Skeletal muscle satellite cell (primary cell): Measurements from ENCODE around the gene NAPG.
"Not testable (repeated sequence)": the region's sequence is repeated elsewhere in the genome, so short reads cannot be mapped to it uniquely, and the experiment has no call there.

Source experiments
- H3K27me3 ChIP-seq: 2 replicates; pipeline ENCODE4 v1.7.0; 2013; ENCODE audit warnings: low read length; ENCODE audit not compliant: control insufficient read depth, insufficient read depth
- H3K36me3 ChIP-seq: 2 replicates; pipeline ENCODE4 v1.7.0; 2013; ENCODE audit warnings: mild to moderate bottlenecking, control low read depth, low read length; ENCODE audit not compliant: insufficient read depth
- H3K4me1 ChIP-seq: 2 replicates; pipeline ENCODE4 v1.7.0; 2013; ENCODE audit warnings: low read length; ENCODE audit not compliant: control insufficient read depth, insufficient read depth
- H3K4me2 ChIP-seq: 2 replicates; pipeline ENCODE4 v1.7.0; 2013; ENCODE audit warnings: mild to moderate bottlenecking, low read length
- H3K4me3 ChIP-seq: 2 replicates; pipeline ENCODE4 v1.7.0; 2013; ENCODE audit warnings: low read length
- H3K9ac ChIP-seq: 2 replicates; pipeline ENCODE4 v1.7.0; 2013; ENCODE audit warnings: mild to moderate bottlenecking, low read depth, low read length, moderate library complexity
- H3K9me3 ChIP-seq: replicated peaks from 2 replicates; pipeline ENCODE4 v1.7.0; 2013; ENCODE audit warnings: mild to moderate bottlenecking, control low read depth, low read length

NAPG gene

DNA sequence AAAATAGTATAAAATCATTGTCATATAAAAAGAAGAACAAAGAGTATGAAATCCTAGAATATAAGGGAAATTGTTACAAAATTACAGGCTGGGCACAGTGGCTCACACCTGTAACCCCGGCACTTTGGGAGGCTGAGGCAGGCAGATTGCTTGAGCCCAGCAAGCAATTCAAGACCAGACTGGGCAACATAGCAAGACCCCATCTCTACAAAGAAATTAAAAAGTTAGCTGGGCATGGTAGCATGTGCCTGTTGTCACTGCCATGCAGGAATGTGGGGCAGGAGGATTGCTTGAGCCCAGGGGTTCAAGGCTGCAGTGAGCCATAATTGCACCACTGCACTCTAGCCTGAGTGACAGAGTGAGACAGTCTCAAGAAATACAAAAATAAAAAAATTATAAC lies 44.8 kb downstream of the NAPG start:
- H3K36me3 ChIP-seq, result no peaks in the 10 kb centered on the region
- H3K9me3 ChIP-seq, result no peaks in the 10 kb centered on the region
- no peak overlapping the region for H3K4me3 ChIP-seq
- no peak overlapping the region for H3K4me2 ChIP-seq
- no peaks in the 10 kb centered on the region for H3K4me1 ChIP-seq
- no peaks in the 10 kb centered on the region for H3K27me3 ChIP-seq
- H3K9ac ChIP-seq, result no peak overlapping the region

DNA sequence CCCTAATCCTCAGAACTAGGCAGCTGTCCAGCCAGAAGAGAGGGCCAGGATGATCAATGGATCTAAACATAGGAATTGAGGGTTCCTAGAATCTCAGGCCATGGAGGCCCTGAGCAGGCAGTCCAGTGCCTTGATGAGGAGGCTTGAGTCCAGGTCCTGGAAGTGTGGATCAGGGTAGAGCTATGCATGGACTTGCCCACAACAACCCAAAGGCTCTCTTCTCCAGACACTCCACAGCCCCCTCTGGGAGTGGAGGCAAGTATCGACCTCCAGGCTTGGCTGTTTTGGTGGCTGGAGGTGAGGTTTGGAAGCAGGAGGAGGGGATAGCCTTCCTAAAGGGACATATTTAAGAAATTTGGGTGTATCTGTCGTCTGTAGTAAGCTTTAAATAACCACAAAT lies 45.7 kb downstream of the NAPG start:
- Histone ChIP-seq H3K36me3 (no peaks in the 10 kb centered on the region), H3K4me3 (no peak overlapping the region), H3K4me2 (no peak overlapping the region), H3K27me3 (no peaks in the 10 kb centered on the region), H3K4me1 (no peaks in the 10 kb centered on the region), H3K9ac (no peak overlapping the region), H3K9me3 (no peaks in the 10 kb centered on the region)

DNA sequence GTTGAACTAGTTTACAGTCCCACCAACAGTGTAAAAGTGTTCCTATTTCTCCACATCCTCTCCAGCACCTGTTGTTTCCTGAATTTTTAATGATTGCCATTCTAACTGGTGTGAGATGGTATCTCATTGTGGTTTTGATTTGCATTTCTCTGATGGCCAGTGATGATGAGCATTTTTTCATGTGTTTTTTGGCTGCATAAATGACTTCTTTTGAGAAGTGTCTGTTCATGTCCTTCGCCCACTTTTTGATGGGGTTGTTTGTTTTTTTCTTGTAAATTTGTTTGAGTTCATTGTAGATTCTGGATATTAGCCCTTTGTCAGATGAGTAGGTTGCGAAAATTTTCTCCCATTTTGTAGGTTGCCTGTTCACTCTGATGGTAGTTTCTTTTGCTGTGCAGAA lies 47.4 kb downstream of the NAPG start:
- not testable (repeated sequence) for H3K9ac ChIP-seq, H3K4me1 ChIP-seq, H3K36me3 ChIP-seq, H3K9me3 ChIP-seq, H3K4me3 ChIP-seq, H3K4me2 ChIP-seq, H3K27me3 ChIP-seq

- not testable (repeated sequence) for H3K9ac ChIP-seq, H3K4me2 ChIP-seq, H3K4me1 ChIP-seq, H3K36me3 ChIP-seq, H3K9me3 ChIP-seq, H3K27me3 ChIP-seq, H3K4me3 ChIP-seq
These were observed 48.6 kb downstream of the NAPG start for GRCh38 chr18:10574412-10574811.

GRCh38 chr18:10577842-10578572 lies 52.2 kb downstream of the NAPG start:
- H3K36me3 ChIP-seq, H3K4me2 ChIP-seq, H3K27me3 ChIP-seq, H3K4me3 ChIP-seq, H3K9me3 ChIP-seq, H3K9ac ChIP-seq: not testable (repeated sequence)
- H3K4me1 ChIP-seq, result peaks cover 12% of the 10 kb centered on the region

DNA sequence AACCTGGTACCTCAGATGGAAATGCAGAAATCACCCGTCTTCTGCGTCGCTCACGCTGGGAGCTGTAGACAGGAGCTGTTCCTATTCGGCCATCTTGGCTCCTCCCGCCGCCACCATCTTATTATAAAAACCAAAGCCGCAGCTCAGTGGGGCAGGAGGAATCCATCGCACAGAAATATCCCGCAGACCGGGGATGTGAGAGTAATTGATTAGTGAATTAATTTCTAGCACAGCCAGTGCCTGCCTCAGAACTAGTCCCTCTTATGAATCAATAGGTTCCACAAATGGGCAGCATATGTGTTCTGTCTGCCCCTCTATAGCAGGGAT lies 52.7 kb downstream of the NAPG start:
- peaks cover 12% of the 10 kb centered on the region for H3K4me1 ChIP-seq
- H3K4me2 ChIP-seq, H3K9ac ChIP-seq, H3K36me3 ChIP-seq, H3K9me3 ChIP-seq, H3K27me3 ChIP-seq, H3K4me3 ChIP-seq: not testable (repeated sequence)

- H3K9ac ChIP-seq, result no peak overlapping the region
- no peak overlapping the region for H3K4me3 ChIP-seq
- H3K27me3 ChIP-seq, result no peaks in the 10 kb centered on the region
- H3K4me1 ChIP-seq, result peaks cover 12% of the 10 kb centered on the region
- no peaks in the 10 kb centered on the region for H3K9me3 ChIP-seq
- H3K36me3 ChIP-seq, result no peaks in the 10 kb centered on the region
- no peak overlapping the region for H3K4me2 ChIP-seq
These were observed 53.4 kb downstream of the NAPG start for GRCh38 chr18:10579079-10579867.

- Histone ChIP-seq H3K4me2 (no peak overlapping the region), H3K27me3 (no peaks in the 10 kb centered on the region), H3K36me3 (no peaks in the 10 kb centered on the region), H3K4me3 (no peak overlapping the region), H3K9ac (no peak overlapping the region), H3K4me1 (peaks cover 12% of the 10 kb centered on the region), H3K9me3 (no peaks in the 10 kb centered on the region)
These were observed 54.4 kb downstream of the NAPG start for GRCh38 chr18:10580215-10580614.

DNA sequence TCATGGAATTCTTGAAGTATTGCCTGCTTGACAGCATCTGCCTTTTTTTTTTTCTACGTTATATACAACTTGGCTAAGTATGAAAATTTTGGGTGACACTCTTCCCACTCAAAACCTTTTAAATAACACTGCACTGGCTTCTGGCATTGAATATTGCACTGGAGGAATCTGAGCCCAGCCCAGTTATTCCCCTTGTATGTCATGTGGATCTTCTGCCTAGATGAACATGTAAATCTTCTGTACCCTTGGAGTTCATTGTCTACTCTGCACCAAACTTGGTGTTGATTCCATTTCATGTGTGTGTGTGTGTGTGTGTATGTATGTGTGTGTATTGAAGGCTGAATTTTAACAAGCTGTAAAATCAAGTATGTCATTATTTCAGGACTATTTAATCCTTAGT lies 59.4 kb downstream of the NAPG start:
- Histone ChIP-seq H3K4me2 (no peak overlapping the region), H3K9ac (no peak overlapping the region), H3K27me3 (no peaks in the 10 kb centered on the region), H3K4me1 (no peaks in the 10 kb centered on the region), H3K36me3 (no peaks in the 10 kb centered on the region), H3K4me3 (no peak overlapping the region), H3K9me3 (no peaks in the 10 kb centered on the region)

DNA sequence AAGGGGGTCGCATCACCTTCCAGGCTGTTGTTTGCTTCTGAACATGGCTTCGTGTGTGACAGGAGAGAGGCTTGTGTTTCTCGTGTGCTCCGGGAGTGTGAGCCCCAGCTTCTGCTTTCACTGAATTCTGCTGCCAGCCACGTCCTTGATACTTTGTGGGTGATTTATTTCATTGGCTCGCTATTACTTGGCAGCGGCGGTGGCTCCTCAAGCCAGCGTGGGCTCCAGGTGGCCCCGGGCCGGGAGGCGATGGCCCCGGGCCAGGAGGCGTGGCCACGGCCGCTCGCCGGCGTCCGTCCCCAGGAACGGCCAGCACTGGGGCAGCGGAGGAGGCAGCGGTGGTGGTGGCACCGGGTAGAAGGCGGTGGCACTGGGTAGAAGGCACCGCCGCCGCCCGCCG lies 63.1 kb downstream of the NAPG start:
- Histone ChIP-seq H3K36me3 (no peaks in the 10 kb centered on the region), H3K4me2 (no peak overlapping the region), H3K4me1 (no peaks in the 10 kb centered on the region), H3K27me3 (no peaks in the 10 kb centered on the region), H3K9ac (no peak overlapping the region), H3K4me3 (no peak overlapping the region), H3K9me3 (no peaks in the 10 kb centered on the region)

GRCh38 chr18:10590412-10590811 lies 64.6 kb downstream of the NAPG start:
- Histone ChIP-seq H3K9ac (no peak overlapping the region), H3K4me2 (no peak overlapping the region), H3K27me3 (no peaks in the 10 kb centered on the region), H3K4me1 (no peaks in the 10 kb centered on the region), H3K36me3 (no peaks in the 10 kb centered on the region), H3K9me3 (no peaks in the 10 kb centered on the region), H3K4me3 (no peak overlapping the region)

DNA sequence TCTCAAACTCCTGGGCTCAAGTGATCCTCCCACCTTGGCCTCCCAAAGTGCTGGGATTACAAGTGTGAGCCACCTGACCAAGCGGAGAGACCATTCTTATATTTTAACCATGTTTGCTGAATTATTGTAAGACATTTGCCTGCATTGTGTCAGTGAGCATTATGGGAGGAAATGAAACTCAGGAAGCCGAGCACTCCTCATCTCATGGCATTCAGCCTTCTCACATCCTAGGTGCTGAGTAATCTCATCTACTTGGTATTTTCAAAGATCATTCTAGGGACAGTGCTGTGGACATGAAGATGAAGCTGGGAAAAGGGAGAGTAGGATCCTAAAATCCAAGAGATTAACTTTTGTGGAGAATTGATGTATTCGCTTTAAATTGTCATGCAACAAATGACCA lies 66.1 kb downstream of the NAPG start:
- Histone ChIP-seq H3K4me3 (no peak overlapping the region), H3K4me1 (no peaks in the 10 kb centered on the region), H3K4me2 (no peak overlapping the region)

More for the DNA sequence above, 66.1 kb downstream of the NAPG start:
- H3K36me3 ChIP-seq, result no peaks in the 10 kb centered on the region
- H3K9ac ChIP-seq, result no peak overlapping the region
- no peaks in the 10 kb centered on the region for H3K9me3 ChIP-seq
- H3K27me3 ChIP-seq, result no peaks in the 10 kb centered on the region
